ENCODE data around the gene FUT1.

GRCh38 chr19:48770266-48770665 lies 17.8 kb upstream of the FUT1 start:
- TF ChIP-seq MAX (IDR thresholded peaks at IDR 0.05; ENCODE audit: low read depth, low read length) (no peak), EGR1 (IDR thresholded peaks at IDR 0.05; ENCODE audit: borderline replicate concordance in 1 of 2, low read depth in 2 of 2, low read length in 2 of 2) (no peak)

Measured in GM12878 (cell line).